NCI-H510A (cell line): Measurements from ENCODE around the gene IFITM2.
"Not testable (repeated sequence)": the region's sequence is repeated elsewhere in the genome, so short reads cannot be mapped to it uniquely, and the experiment has no call there.

Experiments
- DNase-seq: peaks from one replicate; lab custom pipeline; 2025; lab: John Stamatoyannopoulos, UW

Gene IFITM2

GRCh38 chr11:325796-326591 is 18.4 kb downstream of the IFITM2 start:
- DNase-seq: no peak

- DNase-seq: no peak
These were observed 18.9 kb downstream of the IFITM2 start for GRCh38 chr11:326592-326841.

GRCh38 chr11:326842-327580 is 19.4 kb downstream of the IFITM2 start:
- no peak for DNase-seq

GRCh38 chr11:327581-327923 is 19.9 kb downstream of the IFITM2 start:
- DNase-seq: no peak

GRCh38 chr11:328012-328411 is 20.4 kb downstream of the IFITM2 start:
- DNase-seq: no peak

GRCh38 chr11:328516-329100 is 21.0 kb downstream of the IFITM2 start:
- not testable (repeated sequence) for DNase-seq

GRCh38 chr11:329886-330253 is 22.3 kb downstream of the IFITM2 start:
- DNase-seq: no peak

- DNase-seq: no peak
These were observed 22.7 kb downstream of the IFITM2 start for GRCh38 chr11:330307-330693.

- DNase-seq: no peak
These were observed 23.2 kb downstream of the IFITM2 start for GRCh38 chr11:330694-331357.

- no peak for DNase-seq
These were observed 23.9 kb downstream of the IFITM2 start for GRCh38 chr11:331358-332060.

- no peak for DNase-seq
These were observed 25.2 kb downstream of the IFITM2 start for GRCh38 chr11:332651-333480.

GRCh38 chr11:333616-334263 is 26.1 kb downstream of the IFITM2 start:
- DNase-seq: not testable (repeated sequence)

- peak; percentile 26 for DNase-seq
These were observed 26.8 kb downstream of the IFITM2 start for GRCh38 chr11:334264-334994.

- DNase-seq: no peak
These were observed 28.4 kb downstream of the IFITM2 start for GRCh38 chr11:335779-336658.

GRCh38 chr11:336659-337198 is 29.1 kb downstream of the IFITM2 start:
- DNase-seq: no peak

GRCh38 chr11:337711-338110 is 30.1 kb downstream of the IFITM2 start:
- DNase-seq: no peak

GRCh38 chr11:339963-340362 is 32.3 kb downstream of the IFITM2 start:
- no peak for DNase-seq

GRCh38 chr11:340539-341512 is 33.2 kb downstream of the IFITM2 start:
- DNase-seq: no peak
